NB4 (cell line): ENCODE data around the gene STK10.

Source experiments
- TF ChIP-seq, protein P1 (sequence below): IDR thresholded peaks from one replicate; pipeline ENCODE4 v1.5.1; 2012; ENCODE audit warnings: low read depth, low read length
- TF ChIP-seq, protein P2 (sequence below): IDR thresholded peaks from 2 replicates; pipeline ENCODE4 v1.6.1; 2011; ENCODE audit warnings: low read depth, low read length

DNA sequence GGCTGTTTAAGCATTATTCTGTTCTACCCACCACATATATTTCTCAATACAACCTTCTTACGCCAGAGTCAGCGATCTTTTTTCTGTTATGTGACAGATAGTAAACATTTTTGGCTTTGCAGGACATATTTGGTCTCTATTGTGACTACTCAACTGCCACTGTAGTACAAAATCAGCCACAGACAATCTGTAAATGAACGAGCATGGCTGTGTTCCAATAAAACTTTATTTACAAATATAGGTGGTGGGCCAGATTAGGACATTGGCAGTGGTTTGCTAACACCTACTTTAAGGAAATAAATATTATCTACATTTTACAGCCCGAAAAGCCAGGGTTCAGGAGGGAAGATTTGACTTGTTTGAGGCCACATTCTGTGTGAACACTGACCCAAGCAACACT lies 141.4 kb downstream of the STK10 start:
- TF ChIP-seq, protein P1, sequence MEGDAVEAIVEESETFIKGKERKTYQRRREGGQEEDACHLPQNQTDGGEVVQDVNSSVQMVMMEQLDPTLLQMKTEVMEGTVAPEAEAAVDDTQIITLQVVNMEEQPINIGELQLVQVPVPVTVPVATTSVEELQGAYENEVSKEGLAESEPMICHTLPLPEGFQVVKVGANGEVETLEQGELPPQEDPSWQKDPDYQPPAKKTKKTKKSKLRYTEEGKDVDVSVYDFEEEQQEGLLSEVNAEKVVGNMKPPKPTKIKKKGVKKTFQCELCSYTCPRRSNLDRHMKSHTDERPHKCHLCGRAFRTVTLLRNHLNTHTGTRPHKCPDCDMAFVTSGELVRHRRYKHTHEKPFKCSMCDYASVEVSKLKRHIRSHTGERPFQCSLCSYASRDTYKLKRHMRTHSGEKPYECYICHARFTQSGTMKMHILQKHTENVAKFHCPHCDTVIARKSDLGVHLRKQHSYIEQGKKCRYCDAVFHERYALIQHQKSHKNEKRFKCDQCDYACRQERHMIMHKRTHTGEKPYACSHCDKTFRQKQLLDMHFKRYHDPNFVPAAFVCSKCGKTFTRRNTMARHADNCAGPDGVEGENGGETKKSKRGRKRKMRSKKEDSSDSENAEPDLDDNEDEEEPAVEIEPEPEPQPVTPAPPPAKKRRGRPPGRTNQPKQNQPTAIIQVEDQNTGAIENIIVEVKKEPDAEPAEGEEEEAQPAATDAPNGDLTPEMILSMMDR, result no peak
- TF ChIP-seq, protein P2, sequence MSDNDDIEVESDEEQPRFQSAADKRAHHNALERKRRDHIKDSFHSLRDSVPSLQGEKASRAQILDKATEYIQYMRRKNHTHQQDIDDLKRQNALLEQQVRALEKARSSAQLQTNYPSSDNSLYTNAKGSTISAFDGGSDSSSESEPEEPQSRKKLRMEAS, result no peak
